ENCODE measurements around the gene TRPM7.
"Not testable (repeated sequence)": the region's sequence is repeated elsewhere in the genome, so short reads cannot be mapped to it uniquely, and the experiment has no call there.

The TRPM7 gene, protein sequence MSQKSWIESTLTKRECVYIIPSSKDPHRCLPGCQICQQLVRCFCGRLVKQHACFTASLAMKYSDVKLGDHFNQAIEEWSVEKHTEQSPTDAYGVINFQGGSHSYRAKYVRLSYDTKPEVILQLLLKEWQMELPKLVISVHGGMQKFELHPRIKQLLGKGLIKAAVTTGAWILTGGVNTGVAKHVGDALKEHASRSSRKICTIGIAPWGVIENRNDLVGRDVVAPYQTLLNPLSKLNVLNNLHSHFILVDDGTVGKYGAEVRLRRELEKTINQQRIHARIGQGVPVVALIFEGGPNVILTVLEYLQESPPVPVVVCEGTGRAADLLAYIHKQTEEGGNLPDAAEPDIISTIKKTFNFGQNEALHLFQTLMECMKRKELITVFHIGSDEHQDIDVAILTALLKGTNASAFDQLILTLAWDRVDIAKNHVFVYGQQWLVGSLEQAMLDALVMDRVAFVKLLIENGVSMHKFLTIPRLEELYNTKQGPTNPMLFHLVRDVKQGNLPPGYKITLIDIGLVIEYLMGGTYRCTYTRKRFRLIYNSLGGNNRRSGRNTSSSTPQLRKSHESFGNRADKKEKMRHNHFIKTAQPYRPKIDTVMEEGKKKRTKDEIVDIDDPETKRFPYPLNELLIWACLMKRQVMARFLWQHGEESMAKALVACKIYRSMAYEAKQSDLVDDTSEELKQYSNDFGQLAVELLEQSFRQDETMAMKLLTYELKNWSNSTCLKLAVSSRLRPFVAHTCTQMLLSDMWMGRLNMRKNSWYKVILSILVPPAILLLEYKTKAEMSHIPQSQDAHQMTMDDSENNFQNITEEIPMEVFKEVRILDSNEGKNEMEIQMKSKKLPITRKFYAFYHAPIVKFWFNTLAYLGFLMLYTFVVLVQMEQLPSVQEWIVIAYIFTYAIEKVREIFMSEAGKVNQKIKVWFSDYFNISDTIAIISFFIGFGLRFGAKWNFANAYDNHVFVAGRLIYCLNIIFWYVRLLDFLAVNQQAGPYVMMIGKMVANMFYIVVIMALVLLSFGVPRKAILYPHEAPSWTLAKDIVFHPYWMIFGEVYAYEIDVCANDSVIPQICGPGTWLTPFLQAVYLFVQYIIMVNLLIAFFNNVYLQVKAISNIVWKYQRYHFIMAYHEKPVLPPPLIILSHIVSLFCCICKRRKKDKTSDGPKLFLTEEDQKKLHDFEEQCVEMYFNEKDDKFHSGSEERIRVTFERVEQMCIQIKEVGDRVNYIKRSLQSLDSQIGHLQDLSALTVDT (N-terminal part only)

DNA sequence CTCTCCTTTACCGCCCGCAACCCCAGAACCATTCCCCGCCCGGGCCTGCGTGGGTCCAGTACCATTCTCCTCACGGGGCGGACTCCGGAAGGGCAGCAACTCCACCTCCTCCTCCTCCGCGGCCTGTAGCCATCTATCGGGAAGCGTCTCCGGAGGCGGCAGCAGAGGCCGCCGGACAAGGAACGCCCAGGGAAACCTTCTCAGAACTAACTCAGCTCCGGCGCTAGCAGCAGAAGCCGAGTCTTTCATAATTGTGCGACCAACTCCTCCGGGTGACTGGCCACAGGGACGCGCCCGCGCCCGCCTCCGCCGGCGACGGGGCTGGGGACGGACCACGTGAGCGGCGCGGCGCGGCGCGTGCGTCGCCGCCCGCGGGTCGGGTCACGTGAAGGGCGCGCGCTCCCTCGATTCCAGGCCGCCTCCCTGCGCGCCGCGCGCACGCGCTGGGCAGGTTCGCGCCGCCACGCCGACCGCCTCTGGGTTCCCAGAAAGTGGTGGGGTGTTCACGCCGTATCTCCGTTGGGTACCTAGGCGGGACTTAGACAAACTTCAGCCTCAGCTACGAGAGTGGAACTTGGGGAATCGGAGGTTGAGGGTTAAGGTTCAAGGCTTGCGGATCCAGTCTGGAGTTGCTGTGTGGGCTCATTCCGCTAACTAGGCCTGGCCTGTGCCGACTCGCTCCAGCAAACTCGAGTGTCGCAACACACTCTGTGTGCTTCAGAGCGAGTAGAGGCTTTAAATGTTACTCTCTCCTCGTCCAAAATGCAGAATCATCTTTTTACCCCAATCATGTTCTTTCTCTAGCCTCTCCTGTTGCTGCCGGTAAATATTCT lies at the start of gene TRPM7:
TRPM7 (minus strand) TSS at position 329 of the 833 bp plus-strand sequence; CDS start at position 65, 264 bp downstream.
- peak; percentile 88 for DNase-seq

DNA sequence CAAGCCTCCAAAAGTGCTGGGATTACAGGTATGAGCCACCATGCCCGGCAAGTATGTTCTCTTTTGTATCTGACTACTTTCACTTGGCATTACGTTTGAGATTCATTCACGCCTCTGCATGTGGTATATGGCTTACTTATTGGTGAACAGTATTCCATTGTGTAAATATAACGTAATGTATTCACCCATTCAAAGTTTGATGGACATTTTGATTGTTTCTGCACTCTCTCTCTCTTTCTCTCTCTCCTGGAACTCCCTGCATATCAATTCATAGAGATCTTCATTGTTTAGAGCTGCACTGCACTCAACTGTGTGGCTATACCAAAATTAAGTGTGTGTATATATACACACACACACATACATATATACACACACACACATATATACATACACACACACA lies 48.6 kb upstream of the TRPM7 start:
- no peak for DNase-seq

DNA sequence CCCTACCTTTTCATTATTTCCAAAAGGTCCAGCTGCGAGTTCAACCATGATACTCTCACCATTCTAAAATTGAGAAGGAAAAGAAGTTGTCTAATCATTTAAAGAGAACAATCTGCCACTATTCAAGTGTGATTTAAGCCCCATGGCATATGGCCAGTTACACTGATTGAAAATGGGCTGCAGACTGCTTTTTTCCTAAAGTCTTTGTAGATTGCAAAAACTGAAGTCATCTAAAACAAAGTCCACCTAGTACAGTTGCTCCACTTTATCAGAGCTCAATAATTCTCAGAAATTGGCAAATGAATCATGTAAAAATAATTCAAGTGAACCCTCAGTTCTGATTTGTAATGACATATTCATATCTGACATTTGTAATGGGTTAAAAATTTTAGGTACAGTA lies 39.7 kb upstream of the TRPM7 start:
- no peak for DNase-seq

DNA sequence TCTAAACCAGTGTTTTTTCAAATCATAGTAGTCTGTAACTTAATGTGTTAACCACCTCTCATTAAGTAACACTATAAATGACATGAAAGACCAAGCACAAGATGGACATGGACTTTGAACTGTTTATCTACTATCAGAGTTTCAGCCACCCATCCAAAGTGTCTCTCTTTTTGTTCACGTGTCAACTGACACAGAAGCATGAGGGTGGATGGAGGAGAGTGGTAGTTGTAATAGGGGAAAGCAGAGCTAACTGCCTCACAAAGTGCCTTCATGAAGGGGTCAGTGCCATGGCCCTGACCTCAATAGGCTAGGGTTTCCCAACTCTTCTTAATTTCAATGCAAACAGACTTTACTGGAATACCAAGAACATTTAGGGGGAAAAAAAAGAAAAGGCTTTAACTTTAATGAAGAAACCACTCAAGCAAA lies 32.1 kb upstream of the TRPM7 start:
- no peak for DNase-seq

DNA sequence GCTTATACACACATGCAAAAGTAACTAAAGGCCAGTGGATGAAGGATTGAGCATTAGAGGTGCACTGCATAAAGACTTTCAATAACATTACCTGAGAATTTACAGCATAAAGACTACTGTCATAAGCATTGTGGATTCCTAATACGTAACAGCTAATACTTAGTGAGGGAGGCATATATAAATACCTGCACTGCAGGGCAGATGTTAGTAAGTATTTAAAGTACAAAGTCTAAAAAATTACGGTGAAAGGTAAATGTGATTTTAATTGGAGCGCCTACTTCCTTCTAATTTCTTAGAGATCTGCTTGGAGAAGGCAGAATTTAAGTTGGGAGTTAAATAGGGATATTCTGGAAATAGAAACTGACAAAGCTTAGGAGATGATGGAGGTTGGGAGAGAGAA lies 25.4 kb upstream of the TRPM7 start:
- DNase-seq = no peak

DNA sequence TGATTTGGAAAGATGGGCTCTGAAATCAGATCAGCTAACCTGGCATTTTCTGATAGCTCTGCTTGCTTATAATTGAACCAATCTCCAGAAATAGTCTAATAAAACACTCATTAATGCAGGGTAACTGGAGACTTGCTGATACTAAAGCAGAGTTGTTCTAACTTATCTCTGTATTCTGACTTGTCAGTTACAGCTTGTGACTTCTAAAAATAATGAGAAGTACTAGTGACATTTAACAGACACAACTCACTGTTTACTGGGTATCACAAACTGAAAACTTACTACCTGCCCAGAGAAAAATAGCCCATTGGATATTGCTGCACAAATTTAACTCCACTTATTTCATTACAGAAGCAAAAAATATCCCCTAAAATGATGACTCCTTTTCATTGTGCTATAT lies 24.0 kb upstream of the TRPM7 start:
- no peak for DNase-seq

DNA sequence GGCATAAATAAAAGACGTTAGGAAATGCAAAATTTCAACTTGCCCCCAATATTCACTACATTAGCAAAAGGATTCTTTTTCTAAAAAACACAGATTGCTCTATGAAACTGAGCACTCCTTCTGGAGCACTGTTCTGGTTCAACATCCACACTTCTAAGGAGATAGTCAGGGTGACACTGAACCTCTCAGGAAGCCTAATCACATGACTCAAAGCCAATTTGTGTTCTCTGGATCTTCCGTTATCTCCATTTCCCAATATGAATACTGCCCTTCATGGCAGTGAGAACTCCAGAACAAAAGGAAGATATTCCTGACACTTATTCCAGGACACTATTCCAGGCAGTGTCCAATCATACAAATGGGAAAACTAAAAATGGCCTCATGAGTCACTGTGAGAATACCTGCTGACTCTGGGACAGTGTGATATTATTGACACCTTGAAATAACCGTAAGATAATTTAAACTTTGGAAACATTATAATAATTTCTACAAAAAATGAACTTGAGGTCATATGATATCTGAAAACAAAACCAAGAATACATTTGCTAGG lies 21.4 kb upstream of the TRPM7 start:
- no peak for DNase-seq

DNA sequence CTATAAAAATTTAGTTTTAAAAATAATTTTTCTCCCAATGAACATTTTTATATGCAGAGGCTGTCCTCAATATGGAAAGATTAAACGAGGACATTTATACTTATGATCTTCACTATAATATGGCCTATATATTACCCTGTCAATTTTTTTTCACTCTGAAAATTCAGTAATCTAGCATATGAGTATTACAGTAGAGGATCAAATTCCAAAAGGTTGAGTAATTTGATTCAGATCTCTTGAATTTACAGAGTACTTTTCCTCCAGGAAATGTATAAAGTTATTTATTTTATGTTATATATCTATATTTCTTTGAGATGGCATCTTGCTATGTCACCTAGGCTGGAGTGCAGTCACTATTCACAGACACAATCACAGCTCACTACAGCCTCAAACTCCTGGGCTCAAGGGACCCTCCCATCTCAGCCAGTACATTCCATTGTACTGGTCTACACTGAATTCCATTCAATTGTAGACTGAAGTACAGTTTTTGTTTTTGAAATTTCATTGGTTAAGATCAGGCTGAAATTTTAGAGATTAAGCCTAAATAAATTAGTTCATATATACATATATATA lies 16.3 kb upstream of the TRPM7 start:
- no peak for DNase-seq

DNA sequence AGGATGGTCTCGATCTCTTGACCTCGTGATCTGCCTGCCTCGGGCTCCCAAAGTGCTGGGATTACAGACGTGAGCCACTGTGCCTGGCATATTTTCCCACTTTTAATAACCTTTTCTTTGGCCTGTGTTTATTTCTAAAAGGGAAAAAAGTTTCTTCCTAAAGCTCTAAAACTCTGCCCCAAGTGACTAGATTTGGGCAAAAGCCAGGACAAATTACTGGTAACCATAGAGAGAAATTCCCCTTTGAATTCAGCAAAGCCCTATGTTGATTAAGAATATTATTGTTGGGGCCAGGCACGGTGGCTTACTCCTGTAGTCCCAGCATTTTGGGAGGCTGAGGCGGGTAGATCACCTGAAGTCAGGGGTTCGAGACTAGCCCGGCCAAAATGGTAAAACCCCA lies 11.5 kb upstream of the TRPM7 start:
- DNase-seq = no peak

DNA sequence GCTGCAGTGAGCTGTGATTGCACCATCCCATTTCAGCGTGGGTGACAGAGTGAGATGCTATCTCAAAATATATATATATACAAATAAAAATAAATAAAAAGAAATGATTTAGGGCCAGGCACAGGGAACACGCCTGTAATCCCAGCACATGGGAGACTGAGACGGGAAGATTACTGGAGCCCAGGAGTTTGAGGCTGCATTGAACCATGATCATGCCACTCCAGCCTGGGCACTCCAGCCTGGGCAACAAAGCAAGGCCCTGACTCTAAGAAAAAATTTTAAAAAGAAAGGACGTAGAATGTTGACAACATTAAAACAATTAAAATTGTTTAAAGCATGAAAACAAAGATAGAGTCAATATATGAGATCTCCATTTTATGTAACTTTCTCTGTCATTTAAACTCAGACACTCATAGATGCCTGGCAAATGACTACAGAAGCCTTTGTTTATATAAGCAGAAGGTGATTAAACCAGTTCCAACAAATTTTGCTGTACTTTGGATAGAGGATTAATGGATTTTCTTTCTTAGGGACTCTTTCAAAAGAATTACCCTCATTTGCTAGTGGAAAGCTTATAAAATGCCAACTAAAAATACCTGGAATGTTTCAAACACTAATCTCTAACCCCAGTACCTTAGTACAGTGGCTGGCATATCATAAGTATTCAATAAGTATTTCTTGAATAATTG lies 10.7 kb upstream of the TRPM7 start:
- DNase-seq = no peak

DNA sequence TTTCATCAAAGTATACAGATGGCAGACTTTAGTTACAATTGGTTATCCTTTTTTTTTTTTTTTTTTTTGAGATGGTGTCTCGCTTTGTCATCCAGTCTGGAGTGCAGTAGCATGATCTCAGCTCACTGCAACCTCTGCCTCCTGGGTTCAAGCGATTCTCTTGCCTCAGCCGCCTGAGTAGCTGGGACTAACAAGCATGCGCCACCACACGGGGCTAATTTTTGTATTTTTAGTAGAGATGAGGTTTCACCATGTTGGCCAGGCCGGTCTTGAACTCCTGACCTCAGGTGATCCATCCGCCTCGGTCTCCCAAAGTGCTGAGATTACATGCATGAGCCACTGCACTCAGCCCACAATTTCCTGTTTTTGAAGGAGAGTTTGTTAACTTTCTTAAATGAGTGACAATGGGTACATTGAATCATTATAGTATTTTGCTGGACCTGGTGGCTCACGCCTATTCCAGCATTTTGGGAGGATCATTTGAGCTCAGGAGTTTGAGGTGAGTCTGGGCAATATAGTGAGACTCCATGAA lies 8.1 kb upstream of the TRPM7 start:
- not testable (repeated sequence) for DNase-seq

DNA sequence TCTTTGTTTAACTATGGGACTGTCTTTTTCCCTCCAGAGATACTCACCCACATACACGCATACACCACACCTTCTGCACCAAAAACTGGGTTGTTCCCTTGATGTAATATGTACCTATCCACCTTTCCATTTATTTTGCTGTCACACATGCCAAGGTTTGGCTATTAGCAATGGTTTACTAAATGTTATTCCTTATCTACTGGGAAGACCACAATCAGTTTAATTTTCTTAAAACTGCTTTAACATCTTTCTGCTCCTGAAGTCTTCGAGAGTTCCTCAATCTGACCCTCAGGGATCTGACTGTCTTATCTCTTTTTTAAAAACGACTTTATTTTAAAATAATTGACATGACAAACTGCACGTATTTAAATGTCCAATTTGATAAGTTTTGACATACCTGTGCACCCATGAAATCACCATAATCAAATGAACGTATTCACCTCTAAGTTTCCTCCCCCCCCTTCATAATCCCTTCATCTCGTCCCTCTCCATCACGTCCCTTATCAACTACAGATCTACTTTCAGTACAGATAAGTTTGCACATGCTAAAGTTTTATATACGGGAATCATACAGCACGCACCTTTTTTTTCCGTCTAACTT lies 805 bp upstream of the TRPM7 start:
- no peak for DNase-seq

DNA sequence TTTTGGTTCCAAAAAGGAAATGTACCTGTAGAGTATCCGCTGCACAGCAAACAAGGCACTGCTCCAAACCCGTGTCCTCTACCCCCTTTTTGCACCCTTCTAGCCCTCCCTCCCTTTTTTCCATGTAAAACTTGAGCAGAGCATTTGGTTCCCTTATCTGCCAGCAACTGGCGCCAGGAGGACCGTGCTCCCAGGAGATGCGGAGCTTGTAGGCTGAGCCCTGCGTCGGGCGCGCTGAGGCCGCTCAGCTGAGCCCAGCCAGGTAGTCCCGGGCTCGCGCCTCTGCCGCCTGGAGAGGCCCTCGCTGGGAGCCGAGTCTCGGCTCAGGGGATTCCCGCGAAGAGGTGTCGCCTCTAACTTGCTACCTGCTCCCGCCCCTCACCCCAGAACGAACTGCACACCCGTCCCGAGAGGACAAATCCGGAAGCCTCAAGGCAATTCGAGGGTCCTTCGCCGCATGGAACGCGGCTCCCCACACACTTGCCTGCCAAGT lies 575 bp downstream of the TRPM7 start:
- DNase-seq = peak; percentile 84

DNA sequence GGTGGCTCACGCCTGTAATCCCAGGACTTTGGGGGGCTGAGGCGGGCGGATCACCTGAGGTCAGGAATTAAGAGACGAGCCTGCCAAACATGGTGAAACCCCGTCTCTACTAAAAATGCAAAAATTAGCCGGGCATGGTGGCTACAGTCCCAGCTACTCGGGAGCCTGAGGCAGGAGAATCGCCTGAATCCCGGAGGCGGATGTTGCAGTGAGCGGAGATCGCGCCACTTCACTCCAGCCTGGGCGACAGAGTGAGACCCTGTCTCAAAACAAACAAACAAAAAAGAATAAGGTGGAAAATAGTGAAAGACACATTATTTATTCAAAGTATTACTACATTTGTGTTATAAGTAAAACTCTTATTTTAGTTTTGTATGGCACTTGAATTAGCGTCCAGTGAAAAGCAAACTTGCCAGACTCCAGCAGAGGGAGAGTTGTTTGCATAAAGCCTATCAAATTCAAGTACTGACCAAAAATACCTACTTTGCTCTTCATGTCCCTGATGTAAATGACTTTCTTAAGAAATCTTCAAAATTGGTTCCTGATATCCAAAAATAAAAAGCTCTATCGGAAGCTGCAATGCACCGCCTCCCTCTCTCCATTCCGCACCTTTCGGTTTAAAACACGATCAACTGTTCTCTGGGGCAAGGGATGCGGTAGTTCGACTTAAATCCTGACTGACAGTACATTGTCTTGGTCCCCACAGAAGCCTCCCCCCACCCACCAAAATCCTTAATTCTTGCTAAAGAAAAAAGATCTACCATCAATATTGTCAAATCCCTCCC lies 1.2 kb downstream of the TRPM7 start:
- DNase-seq = no peak

DNA sequence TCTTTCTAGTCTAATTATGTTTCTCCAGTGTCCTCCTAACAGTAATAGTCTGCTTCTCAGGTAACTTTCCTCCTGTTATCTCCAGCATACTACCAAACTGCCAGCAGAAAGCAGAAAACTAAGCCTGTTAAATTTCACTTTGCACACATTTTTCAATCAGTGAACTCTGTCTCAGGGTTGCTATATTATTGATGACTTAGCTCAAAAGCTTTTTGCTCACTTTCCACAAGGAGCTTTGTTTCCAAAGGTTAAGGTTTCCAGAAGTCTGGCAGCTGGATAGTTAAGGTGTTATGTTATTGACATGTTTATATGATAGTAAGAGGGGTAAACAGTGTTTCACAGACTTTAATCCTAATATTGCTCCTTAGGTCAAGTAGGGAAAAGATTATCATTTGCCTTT lies 5.1 kb downstream of the TRPM7 start:
- no peak for DNase-seq

DNA sequence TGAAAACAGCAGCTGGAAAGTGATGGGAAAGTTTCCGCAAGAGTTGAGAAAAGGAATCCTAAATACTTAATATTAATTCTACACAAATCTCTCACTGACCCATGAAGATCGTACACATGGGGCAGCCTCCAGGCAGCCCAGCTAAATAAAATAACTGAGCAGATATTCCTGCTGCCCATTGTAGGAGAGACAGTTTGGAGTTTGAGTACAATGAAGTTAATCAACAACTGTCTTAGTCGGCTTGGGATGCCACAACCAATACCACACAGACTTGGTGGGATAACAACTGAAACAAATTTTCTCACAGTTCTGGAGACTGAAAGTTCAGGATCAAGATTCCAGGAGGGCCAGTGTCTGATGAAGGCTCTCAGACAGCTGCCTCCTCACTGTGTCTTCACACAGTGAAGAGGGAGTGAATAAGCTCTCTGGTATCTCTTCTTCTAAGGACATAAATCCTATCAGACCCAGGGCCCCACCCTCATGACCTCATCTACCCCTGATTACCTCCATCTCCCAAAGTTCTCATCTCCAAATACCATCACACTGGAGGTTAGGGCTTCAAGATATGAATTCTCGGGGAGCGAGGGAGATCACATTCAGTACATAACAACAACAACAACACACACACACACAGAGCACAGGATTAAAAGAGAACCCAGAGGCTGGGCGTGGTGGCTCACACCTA lies 9.7 kb downstream of the TRPM7 start:
- peak; percentile 78 for DNase-seq

DNA sequence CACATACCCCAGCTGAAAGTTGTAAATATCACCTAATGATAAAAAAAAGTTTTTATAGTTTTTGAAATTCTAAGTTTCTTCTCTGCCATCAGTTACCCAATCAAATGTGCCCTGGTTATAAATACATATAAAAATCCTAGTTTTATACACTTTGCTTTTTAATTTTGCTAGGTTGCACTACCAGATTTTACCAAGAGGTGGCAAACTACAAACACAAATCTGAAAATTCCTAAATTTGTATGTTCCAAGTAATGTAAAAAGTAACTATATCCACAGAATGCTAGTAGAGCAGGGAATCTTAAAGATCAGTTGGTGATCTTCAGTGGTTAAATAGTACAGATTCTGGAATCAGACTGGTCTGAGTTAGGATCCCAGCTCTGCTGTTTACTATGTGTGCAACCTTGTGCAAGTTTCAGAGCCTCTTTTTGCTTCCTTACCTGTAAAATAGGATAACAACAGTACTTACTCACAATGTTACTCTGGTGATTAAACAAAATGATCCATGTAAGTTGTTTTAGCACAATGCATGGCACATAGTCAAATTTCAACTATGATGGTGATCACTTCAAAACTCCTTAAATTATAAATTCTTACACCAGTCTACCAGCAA lies 11.0 kb downstream of the TRPM7 start:
- DNase-seq = no peak

DNA sequence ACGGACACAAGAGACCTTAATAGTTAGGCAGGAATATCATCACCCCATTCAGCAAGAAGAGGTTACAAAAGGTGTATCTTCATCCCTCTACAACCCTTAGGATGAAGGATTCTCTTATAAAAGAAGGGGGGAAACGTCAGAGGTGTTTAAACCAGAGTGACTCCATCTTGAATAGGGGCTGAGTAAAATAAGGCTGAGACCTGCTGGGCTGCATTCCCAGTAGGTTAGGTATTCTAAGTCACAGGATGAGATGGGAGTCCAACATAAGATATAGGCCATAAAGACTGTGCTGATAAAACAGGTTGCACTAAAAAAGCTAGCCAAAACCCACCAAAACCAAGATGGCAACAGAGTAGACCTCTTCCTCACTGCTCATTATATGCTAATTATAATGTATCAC lies 16.5 kb downstream of the TRPM7 start:
- no peak for DNase-seq

Measured in islet precursor cell (in vitro differentiated cells).